Esophagus muscularis mucosa (tissue), 4 donors: Measurements from ENCODE around the gene DYNC1LI1.

ENCODE experiments used
- EP300 ChIP-seq: sonication (generic); formaldehyde crosslinking; IDR thresholded peaks from one replicate; pipeline ENCODE4 v1.6.1; 2017; ENCODE audit warnings: antibody characterized with exemption
- POLR2A ChIP-seq: fragments of 450-650 bp; IDR thresholded peaks from one replicate; pipeline ENCODE4 v1.6.1; 2017; ENCODE audit warnings: antibody characterized with exemption, moderate library complexity, mild to moderate bottlenecking, low read depth
- TF ChIP-seq, protein P1 (sequence below), 3 experiments: fragments of 200-600 bp in 2 of 3; fragments of 450-650 bp in 1 of 3; sonication (generic) in 2 of 3; IDR thresholded peaks; one replicate each; pipeline ENCODE4 v1.5.1; 2017 to 2019; ENCODE audit warnings: antibody characterized with exemption in 3 of 3, mild to moderate bottlenecking in 2 of 3, moderate library complexity in 1 of 3

DNA sequence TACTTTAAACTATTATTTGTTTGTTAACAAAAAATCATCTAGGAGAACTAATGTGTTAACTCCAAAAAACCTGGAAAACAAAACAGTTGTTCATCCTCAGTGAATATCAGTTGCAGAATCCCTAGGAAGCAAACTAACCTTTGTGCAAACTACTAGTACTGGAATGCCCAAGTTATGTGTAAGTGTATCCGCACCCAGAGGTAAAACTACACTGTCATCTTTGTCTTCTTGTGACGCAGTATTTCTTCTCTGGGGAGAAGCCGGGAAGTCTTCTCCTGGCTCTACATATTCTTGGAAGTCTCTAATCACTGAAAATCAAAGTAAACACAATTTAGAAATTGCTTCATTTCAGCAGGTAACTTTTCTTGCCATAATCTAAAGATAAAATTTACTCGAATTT lies 29.8 kb downstream of the DYNC1LI1 start:
- TF ChIP-seq, protein P1, sequence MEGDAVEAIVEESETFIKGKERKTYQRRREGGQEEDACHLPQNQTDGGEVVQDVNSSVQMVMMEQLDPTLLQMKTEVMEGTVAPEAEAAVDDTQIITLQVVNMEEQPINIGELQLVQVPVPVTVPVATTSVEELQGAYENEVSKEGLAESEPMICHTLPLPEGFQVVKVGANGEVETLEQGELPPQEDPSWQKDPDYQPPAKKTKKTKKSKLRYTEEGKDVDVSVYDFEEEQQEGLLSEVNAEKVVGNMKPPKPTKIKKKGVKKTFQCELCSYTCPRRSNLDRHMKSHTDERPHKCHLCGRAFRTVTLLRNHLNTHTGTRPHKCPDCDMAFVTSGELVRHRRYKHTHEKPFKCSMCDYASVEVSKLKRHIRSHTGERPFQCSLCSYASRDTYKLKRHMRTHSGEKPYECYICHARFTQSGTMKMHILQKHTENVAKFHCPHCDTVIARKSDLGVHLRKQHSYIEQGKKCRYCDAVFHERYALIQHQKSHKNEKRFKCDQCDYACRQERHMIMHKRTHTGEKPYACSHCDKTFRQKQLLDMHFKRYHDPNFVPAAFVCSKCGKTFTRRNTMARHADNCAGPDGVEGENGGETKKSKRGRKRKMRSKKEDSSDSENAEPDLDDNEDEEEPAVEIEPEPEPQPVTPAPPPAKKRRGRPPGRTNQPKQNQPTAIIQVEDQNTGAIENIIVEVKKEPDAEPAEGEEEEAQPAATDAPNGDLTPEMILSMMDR (IDR thresholded peaks at IDR 0.05), result no peak
- no peak for TF ChIP-seq POLR2A
- TF ChIP-seq EP300, result no peak
